ENCODE measurements around the gene SLC38A2.

SLC38A2 gene

GRCh38 chr12:46383654-46384450 lies 11.3 kb upstream of the SLC38A2 start:
- H3K4me3 ChIP-seq (ENCODE audit: low read length): peak overlapping the region; percentile 71
- TF ChIP-seq CTCF (IDR thresholded peaks at IDR 0.05; ENCODE audit: insufficient read depth, low read depth, low read length, missing control alignments): no peak
- peak; percentile 93 for DNase-seq (ENCODE audit: low read depth)

GRCh38 chr12:46382964-46383653 lies 10.5 kb upstream of the SLC38A2 start:
- TF ChIP-seq CTCF (IDR thresholded peaks at IDR 0.05; ENCODE audit: insufficient read depth, low read depth, low read length, missing control alignments): no peak
- DNase-seq (ENCODE audit: low read depth): peak; percentile 97
- peak overlapping the region; percentile 71 for H3K4me3 ChIP-seq (ENCODE audit: low read length)

GRCh38 chr12:46382408-46382963 lies 9.9 kb upstream of the SLC38A2 start:
- H3K4me3 ChIP-seq (ENCODE audit: low read length): peak overlapping the region; percentile 71
- DNase-seq (ENCODE audit: low read depth): peak; percentile 41
- no peak for TF ChIP-seq CTCF (IDR thresholded peaks at IDR 0.05; ENCODE audit: insufficient read depth, low read depth, low read length, missing control alignments)

GRCh38 chr12:46380881-46381280 lies 8.3 kb upstream of the SLC38A2 start:
- no peak for TF ChIP-seq CTCF (IDR thresholded peaks at IDR 0.05; ENCODE audit: insufficient read depth, low read depth, low read length, missing control alignments)
- no peak overlapping the region for H3K4me3 ChIP-seq (ENCODE audit: low read length)
- DNase-seq (ENCODE audit: low read depth): no peak

- no peak overlapping the region for H3K4me3 ChIP-seq (ENCODE audit: low read length)
- no peak for TF ChIP-seq CTCF (IDR thresholded peaks at IDR 0.05; ENCODE audit: insufficient read depth, low read depth, low read length, missing control alignments)
- no peak for DNase-seq (ENCODE audit: low read depth)
Measured at GRCh38 chr12:46380022-46380796, 7.6 kb upstream of the SLC38A2 start.

GRCh38 chr12:46379352-46379751 lies 6.8 kb upstream of the SLC38A2 start:
- no peak for DNase-seq (ENCODE audit: low read depth)
- H3K4me3 ChIP-seq (ENCODE audit: low read length): no peak overlapping the region

More at GRCh38 chr12:46379352-46379751, 6.8 kb upstream of the SLC38A2 start:
- TF ChIP-seq CTCF (IDR thresholded peaks at IDR 0.05; ENCODE audit: insufficient read depth, low read depth, low read length, missing control alignments): no peak
